Measurements from ENCODE around the gene PDLIM3. TPM values are rescaled to one million over a fixed set of nuclear protein-coding genes. Genes with fewer than 3 reads are reported as not detected.

PDLIM3 gene
- polyA plus RNA-seq, 1 of the 3 experiments (the other 2 are of a cell fraction) = 0.08 TPM

DNA sequence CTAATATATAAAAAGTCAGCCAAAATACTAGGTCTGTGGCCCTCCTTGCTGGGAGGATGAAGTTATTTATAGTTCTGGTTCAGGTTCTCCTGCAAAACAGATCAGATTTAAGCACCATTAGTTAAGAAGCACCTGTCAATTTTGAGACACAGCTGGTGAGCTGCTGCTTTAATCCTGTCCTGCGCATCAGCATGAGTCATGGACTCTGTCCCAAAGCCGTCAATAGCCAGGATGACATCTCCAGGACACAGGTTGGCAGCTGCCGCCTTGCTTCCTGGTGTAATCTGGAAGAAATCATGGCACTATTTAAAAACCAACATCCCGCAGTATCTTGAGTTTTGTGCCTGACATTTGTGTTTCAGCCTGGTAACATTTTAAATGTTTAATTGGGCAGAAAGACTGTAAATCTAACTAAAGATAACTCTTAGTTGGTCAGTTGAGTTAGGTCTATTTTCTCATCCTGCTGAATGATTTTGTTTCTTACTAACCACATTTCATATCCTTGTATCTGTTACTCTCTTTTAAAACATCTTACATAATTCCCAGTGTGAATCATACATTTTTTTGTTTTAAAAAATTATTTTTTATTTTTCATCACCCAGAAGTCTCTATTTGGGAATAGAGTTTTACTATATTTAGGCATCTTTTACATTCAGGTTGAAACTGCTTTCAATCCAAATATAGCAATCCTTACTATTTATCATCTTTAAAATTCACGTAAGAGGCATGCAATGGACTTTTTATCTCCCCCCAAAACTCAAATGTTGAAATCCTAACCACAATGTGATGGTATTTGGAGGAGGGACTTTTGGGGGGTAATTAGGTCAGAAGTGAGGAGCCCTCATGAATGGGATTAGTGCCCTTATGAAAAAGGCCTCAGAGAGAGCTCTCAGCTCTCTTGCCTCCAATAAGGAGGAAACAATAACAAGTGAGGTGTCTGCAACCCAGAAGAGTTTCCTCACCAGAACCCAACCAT, 10.1 kb downstream of the PDLIM3 start:
- no peak for DNase-seq
- H2AFZ ChIP-seq (ENCODE audit: low read depth) = no peak overlapping the region
- 58% methylated on average over 5 of the region's 5 CpGs for WGBS (ENCODE audit: low lambda C conversion rate)
- H3K79me2 ChIP-seq (ENCODE audit: insufficient read depth) = no peaks in the 10 kb centered on the region
- no peaks in the 10 kb centered on the region for H3K36me3 ChIP-seq (replicated peaks in 1 of 2; ENCODE audit: control insufficient read depth in 1 of 2, insufficient read depth in 2 of 2, low read length in 1 of 2)
- CTCF ChIA-PET = no interaction called here
- peaks cover 0 to 3% of the 10 kb centered on the region in 2 experiments; a peak in 1 of 4 replicates for H3K4me1 ChIP-seq (ENCODE audit: control insufficient read depth in 1 of 2, insufficient read depth in 2 of 2, low read depth in 1 of 2, low read length in 1 of 2)
- H3K4me2 ChIP-seq = no peak overlapping the region
- POLR2A ChIA-PET = no interaction called here
- H3F3A ChIP-seq (replicated peaks; ENCODE audit: insufficient read depth) = no peaks in the 10 kb centered on the region
- H3K9me2 ChIP-seq = no peaks in the 10 kb centered on the region
- no peak overlapping the region for H3K4me3 ChIP-seq (ENCODE audit: low read depth in 2 of 2, low read length in 1 of 2)
- no peaks in the 10 kb centered on the region for H3K27me3 ChIP-seq (ENCODE audit: insufficient read depth)
- H3K9me3 ChIP-seq = peaks cover 7% of the 10 kb centered on the region
- H3K27ac ChIP-seq (ENCODE audit: low read depth in 2 of 2, low read length in 1 of 2) = no peak overlapping the region
- H4K20me1 ChIP-seq (ENCODE audit: insufficient read depth) = no peaks in the 10 kb centered on the region
- H3K9ac ChIP-seq = no peak overlapping the region
- TF ChIP-seq EP300 (IDR thresholded peaks at IDR 0.05; ENCODE audit: borderline replicate concordance in 1 of 2, low read depth in 1 of 2, low read length in 1 of 2) (no peak), GATA2 (CRISPR knock-in tag; IDR thresholded peaks at IDR 0.05) (no peak), YY1 (IDR thresholded peaks at IDR 0.05; ENCODE audit: low read depth) (no peak), GABPA (IDR thresholded peaks at IDR 0.05; ENCODE audit: low read depth) (no peak), PBX3 (IDR thresholded peaks at IDR 0.05) (no peak), USF1 (IDR thresholded peaks at IDR 0.05; ENCODE audit: borderline replicate concordance, low read depth) (no peak), JUND (IDR thresholded peaks at IDR 0.05) (no peak), RCOR1 (IDR thresholded peaks at IDR 0.05; ENCODE audit: low read length) (no peak), MXI1 (IDR thresholded peaks at IDR 0.05; ENCODE audit: low read depth, low read length) (no peak), SIN3A (IDR thresholded peaks at IDR 0.05; ENCODE audit: borderline replicate concordance, low read depth, low read length) (no peak)
- TF ChIP-seq, protein P1, sequence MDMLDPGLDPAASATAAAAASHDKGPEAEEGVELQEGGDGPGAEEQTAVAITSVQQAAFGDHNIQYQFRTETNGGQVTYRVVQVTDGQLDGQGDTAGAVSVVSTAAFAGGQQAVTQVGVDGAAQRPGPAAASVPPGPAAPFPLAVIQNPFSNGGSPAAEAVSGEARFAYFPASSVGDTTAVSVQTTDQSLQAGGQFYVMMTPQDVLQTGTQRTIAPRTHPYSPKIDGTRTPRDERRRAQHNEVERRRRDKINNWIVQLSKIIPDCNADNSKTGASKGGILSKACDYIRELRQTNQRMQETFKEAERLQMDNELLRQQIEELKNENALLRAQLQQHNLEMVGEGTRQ (IDR thresholded peaks at IDR 0.05; ENCODE audit: borderline replicate concordance, low read depth, low read length) = no peak
- TF ChIP-seq, protein P2, sequence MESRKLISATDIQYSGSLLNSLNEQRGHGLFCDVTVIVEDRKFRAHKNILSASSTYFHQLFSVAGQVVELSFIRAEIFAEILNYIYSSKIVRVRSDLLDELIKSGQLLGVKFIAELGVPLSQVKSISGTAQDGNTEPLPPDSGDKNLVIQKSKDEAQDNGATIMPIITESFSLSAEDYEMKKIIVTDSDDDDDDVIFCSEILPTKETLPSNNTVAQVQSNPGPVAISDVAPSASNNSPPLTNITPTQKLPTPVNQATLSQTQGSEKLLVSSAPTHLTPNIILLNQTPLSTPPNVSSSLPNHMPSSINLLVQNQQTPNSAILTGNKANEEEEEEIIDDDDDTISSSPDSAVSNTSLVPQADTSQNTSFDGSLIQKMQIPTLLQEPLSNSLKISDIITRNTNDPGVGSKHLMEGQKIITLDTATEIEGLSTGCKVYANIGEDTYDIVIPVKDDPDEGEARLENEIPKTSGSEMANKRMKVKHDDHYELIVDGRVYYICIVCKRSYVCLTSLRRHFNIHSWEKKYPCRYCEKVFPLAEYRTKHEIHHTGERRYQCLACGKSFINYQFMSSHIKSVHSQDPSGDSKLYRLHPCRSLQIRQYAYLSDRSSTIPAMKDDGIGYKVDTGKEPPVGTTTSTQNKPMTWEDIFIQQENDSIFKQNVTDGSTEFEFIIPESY (IDR thresholded peaks at IDR 0.05; ENCODE audit: borderline replicate concordance, low read depth) = no peak
